Transverse colon (tissue), 4 donors: ENCODE results near the gene RHOH. TPM values are rescaled to one million over a fixed set of nuclear protein-coding genes. Genes with fewer than 3 reads are reported as not detected.

Source experiments
- DNase-seq: peaks from one replicate; pipeline ENCODE4 v3.0.0-alpha.2; 2019
- H3K27ac ChIP-seq, 4 donors: fragments of 200-600 bp; sonication (generic); 2 replicates each; pipeline ENCODE4 v1.5.1; 2016 to 2018; ENCODE audit warnings: inconsistent platforms in 4 of 4
- H3K27me3 ChIP-seq: fragments of 200-600 bp; sonication (generic); 2 replicates; pipeline ENCODE4 v1.5.1; 2017; ENCODE audit warnings: inconsistent platforms
- H3K36me3 ChIP-seq, 4 donors: fragments of 200-600 bp; sonication (generic); 2 replicates each; pipeline ENCODE4 v1.5.1; 2017 to 2019; ENCODE audit warnings: inconsistent platforms in 4 of 4
- H3K4me1 ChIP-seq, 4 donors: fragments of 200-600 bp; sonication (generic); 2 replicates each; pipeline ENCODE4 v1.5.1; 2017 to 2020; ENCODE audit warnings: inconsistent platforms in 4 of 4
- H3K4me3 ChIP-seq, 4 donors: fragments of 200-600 bp; sonication (generic); 1 replicate in 1 of 4; 2 replicates in 3 of 4; pipeline versions ENCODE4 v1.5.1 to v1.6.1; 2017 to 2019; ENCODE audit warnings: inconsistent platforms in 4 of 4
- H3K9me3 ChIP-seq, 2 donors: fragments of 200-600 bp; sonication (generic); 2 replicates each; pipeline ENCODE4 v1.5.1; 2017 to 2019; ENCODE audit warnings: inconsistent platforms in 2 of 2
- EP300 ChIP-seq: sonication (generic); formaldehyde crosslinking; IDR thresholded peaks from one replicate; pipeline ENCODE4 v1.6.1; 2017; ENCODE audit warnings: antibody characterized with exemption, low read depth
- POLR2A ChIP-seq: fragments of 450-650 bp; IDR thresholded peaks from one replicate; pipeline ENCODE4 v1.6.1; 2016; ENCODE audit warnings: antibody characterized with exemption, mild to moderate bottlenecking, moderate library complexity
- POLR2AphosphoS5 ChIP-seq, 3 donors: sonication (generic); formaldehyde crosslinking; IDR thresholded peaks; one replicate each; pipeline ENCODE4 v1.6.1; 2016; ENCODE audit warnings: antibody characterized with exemption in 3 of 3
- WGBS, 2 donors: methylation state at CpG; one replicate each; pipeline ENCODE4 v1.1.5; 2018; ENCODE audit warnings: low coverage in 1 of 2; 5-methylcytosine and 5-hydroxymethylcytosine counted together
- in situ Hi-C, 4 donors: fragments of 200-750 bp; cut with MboI; loops; one replicate each; pipeline versions ENCODE4 v1.15.0 to v1.15.1; 2017; ENCODE audit warnings: low sequenced_read_pairs in 3 of 4, low pct_ligation_motif_present in 1 of 4, low pct_unique_long_range_greater_than_20kb in 1 of 4
- intact Hi-C: fragments of 100-400 bp; cut with DNase I; formaldehyde crosslinking; loops from one replicate; pipeline ENCODE4 v1.15.1; 2023; ENCODE audit warnings: low total_unique reads
- total RNA-seq, 4 donors: library from RNA; depleted of rRNA; stranded (reverse); fragments of >200 nt; gene quantifications; one replicate each; pipeline ENCODE4 v1.1.0, GENCODE V29; 2016
- TF ChIP-seq, protein P1 (sequence below), 5 experiments: fragments of 200-600 bp in 3 of 5; fragments of 450-650 bp in 2 of 5; sonication (generic) in 3 of 5; IDR thresholded peaks; 1 replicate in 2 of 5; 2 replicates in 3 of 5; pipeline ENCODE4 v1.5.1; 2016 to 2017; ENCODE audit warnings: antibody characterized with exemption in 5 of 5, inconsistent platforms in 3 of 5, mild to moderate bottlenecking in 2 of 5, moderate library complexity in 1 of 5

RHOH gene
- total RNA-seq, 4 donors from 2014 or later = 4.1 to 10.3 (median 4.1) TPM; not detected in 1

GRCh38 chr4:40210776-40211175, 13.9 kb downstream of the RHOH start:
- no peaks in the 10 kb centered on the region for H3K9me3 ChIP-seq
- peaks cover 0 to 9% (median 0%) of the 10 kb centered on the region in 4 donors for H3K4me1 ChIP-seq
- in situ Hi-C loops = no loop called here
- no peaks in the 10 kb centered on the region for H3K27me3 ChIP-seq
- no peak overlapping the region for H3K4me3 ChIP-seq
- TF ChIP-seq EP300 = no peak
- TF ChIP-seq, protein P1, sequence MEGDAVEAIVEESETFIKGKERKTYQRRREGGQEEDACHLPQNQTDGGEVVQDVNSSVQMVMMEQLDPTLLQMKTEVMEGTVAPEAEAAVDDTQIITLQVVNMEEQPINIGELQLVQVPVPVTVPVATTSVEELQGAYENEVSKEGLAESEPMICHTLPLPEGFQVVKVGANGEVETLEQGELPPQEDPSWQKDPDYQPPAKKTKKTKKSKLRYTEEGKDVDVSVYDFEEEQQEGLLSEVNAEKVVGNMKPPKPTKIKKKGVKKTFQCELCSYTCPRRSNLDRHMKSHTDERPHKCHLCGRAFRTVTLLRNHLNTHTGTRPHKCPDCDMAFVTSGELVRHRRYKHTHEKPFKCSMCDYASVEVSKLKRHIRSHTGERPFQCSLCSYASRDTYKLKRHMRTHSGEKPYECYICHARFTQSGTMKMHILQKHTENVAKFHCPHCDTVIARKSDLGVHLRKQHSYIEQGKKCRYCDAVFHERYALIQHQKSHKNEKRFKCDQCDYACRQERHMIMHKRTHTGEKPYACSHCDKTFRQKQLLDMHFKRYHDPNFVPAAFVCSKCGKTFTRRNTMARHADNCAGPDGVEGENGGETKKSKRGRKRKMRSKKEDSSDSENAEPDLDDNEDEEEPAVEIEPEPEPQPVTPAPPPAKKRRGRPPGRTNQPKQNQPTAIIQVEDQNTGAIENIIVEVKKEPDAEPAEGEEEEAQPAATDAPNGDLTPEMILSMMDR (IDR thresholded peaks at IDR 0.05) = no peak
- TF ChIP-seq POLR2AphosphoS5 (IDR thresholded peaks at IDR 0.05) = no peak
- TF ChIP-seq POLR2A = no peak
- intact Hi-C loops = no loop called here
- no peaks in the 10 kb centered on the region for H3K36me3 ChIP-seq
- 52 to 85% methylated on average over 5 of the region's 5 CpGs for WGBS, 2 donors
- no peak overlapping the region for H3K27ac ChIP-seq
- DNase-seq = no peak

DNA sequence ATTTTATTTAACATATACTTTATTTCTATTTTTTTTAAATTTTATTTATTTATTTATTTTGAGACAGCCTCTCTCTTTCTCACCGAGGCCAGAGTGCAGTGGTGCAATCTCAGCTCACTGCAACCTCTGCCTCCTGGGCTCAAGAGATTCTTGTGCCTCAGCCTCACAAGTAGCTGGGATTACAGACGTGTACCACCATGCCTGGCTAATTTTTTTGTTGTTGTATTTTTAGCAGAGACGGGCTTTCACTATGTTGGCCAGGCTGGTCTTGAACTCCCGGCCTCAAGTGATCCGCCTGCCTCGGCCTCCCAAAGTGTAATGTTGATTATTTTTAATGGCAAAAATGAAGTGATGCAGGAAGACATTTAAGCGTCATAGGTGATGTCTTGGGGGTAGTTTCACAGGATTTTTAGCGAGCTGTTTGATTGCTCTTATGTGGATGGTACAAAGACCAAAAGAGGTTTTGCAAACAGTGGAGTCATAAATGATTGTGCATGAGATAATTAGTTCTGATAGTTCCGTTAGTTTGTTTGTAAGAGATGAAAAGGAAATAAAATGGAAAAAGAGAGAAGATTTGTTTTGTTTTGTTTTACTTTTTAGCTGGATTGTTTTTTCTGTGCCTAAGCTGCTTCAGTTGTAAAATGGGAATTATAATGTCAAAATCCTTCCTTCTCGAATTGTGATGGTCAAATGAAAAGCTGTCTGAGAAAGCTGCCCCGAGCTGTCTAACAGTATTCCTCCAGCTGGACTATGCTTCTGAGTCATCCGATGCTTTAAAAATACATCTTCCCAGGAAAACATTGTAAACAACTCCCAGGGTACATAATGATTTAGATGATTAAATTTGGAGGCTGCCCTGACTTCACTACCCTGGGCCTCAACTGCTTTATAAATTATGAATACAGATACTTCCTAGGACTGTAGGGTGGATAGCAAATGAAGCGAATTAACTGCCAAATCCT, 14.7 kb downstream of the RHOH start:
- no peak overlapping the region for H3K4me3 ChIP-seq
- intact Hi-C loops (no loop called here), in situ Hi-C loops (no loop called here)
- DNase-seq = no peak
- H3K27me3 ChIP-seq = no peaks in the 10 kb centered on the region
- H3K4me1 ChIP-seq = peaks cover 0 to 9% (median 0%) of the 10 kb centered on the region in 4 donors
- H3K36me3 ChIP-seq = no peaks in the 10 kb centered on the region
- WGBS, 2 donors = 67 to 70% methylated on average over 8 to 13 of the region's 13 CpGs
- no peaks in the 10 kb centered on the region for H3K9me3 ChIP-seq
- TF ChIP-seq POLR2A (no peak), EP300 (no peak), POLR2AphosphoS5 (IDR thresholded peaks at IDR 0.05) (no peak)
- TF ChIP-seq, protein P1 (IDR thresholded peaks at IDR 0.05) = no peak
- H3K27ac ChIP-seq = peak overlapping the region in 2 of 4 donors; percentile 4 to 18

DNA sequence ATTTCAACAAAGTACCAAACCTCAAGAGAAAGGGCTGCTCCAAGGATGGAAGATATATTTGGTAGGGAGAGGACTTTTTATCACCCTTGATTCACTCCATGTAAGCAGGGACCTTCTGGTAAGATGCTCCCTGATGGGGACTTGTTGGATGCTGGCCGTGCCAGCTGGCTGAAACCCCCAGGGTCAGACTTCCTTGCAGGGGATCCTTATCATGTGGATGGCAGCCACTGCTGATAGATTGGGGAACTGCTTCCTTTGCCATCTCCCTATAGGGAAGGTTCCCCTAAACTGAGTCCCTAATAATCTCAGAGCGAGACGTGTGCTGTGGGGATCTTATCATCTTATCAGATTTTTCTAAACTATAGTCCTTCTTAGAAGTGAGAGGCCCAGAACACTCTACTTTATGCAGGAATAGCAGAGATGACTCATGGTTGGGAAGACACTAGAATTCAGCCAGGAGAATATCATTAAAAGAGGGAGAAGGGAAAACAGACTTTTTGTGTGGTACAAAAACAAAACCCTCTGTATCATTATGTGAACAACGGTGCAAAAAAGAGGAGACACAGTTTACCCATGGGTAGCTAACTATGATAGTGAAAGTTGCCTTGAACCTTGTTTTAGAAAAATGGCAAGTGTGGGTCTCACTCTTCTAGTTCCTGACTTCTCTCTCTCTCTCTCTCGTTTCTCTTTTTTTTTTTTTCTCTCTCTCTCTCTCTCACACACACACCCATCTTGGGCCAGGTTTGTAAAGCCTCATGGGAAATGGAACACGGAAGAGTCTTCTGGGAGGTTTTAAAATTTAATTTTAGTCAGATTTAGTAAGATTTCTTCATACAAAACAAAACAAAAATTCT, 16.1 kb downstream of the RHOH start:
- no peak overlapping the region for H3K4me3 ChIP-seq
- H3K27me3 ChIP-seq = no peaks in the 10 kb centered on the region

DNA sequence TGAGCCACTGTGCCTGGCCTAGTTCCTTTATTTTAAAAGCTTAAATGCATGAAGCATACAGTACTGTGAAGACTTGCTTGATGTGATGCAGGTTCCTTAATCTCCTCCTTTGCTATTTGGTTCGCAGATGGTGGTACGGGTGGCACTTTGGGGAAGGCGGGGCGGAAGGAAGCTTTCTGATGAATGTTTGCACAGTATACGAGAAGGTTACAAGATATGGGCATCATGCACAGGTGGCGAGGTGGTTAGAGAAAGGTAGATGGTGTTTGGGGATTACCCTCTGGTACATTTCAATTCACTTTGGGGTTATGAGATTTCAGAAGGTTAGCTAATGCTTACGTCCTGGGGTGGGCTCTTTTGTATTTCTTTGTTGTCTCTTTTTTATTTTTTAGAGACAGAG, 17.2 kb downstream of the RHOH start:
- intact Hi-C loops (no loop called here), in situ Hi-C loops (no loop called here)
- TF ChIP-seq POLR2A (no peak), POLR2AphosphoS5 (IDR thresholded peaks at IDR 0.05) (no peak), EP300 (no peak)
- TF ChIP-seq, protein P1 (IDR thresholded peaks at IDR 0.05) = no peak
- Histone ChIP-seq H3K4me1 (peaks cover 0 to 13% (median 0%) of the 10 kb centered on the region in 4 donors), H3K9me3 (no peaks in the 10 kb centered on the region), H3K27me3 (no peaks in the 10 kb centered on the region), H3K36me3 (no peaks in the 10 kb centered on the region), H3K4me3 (no peak overlapping the region), H3K27ac (no peak overlapping the region)
- DNase-seq = no peak
- 80 to 86% methylated on average over 4 to 7 of the region's 7 CpGs for WGBS, 2 donors

More for the DNA sequence above, 16.1 kb downstream of the RHOH start:
- 57 to 64% methylated on average over 5 to 6 of the region's 6 CpGs for WGBS, 2 donors
- intact Hi-C loops (no loop called here), in situ Hi-C loops (no loop called here)
- DNase-seq = no peak
- H3K36me3 ChIP-seq = no peaks in the 10 kb centered on the region
- H3K9me3 ChIP-seq = no peaks in the 10 kb centered on the region
- H3K4me1 ChIP-seq = peaks cover 0 to 9% (median 0%) of the 10 kb centered on the region in 4 donors
- peak overlapping the region in 1 of 4 donors; percentile 4 for H3K27ac ChIP-seq
- TF ChIP-seq POLR2AphosphoS5 (IDR thresholded peaks at IDR 0.05) = no peak
- TF ChIP-seq POLR2A = no peak
